Peyer's patch (tissue), 4 donors: ENCODE measurements around the gene PIEZO2. TPM values are rescaled to one million over a fixed set of nuclear protein-coding genes. Genes with fewer than 3 reads are reported as not detected.

ENCODE experiments used
- DNase-seq, 3 donors: peaks; one replicate each; pipeline ENCODE4 v3.0.0-alpha.2; 2017 to 2019
- H3K27ac ChIP-seq, 4 donors: fragments of 200-600 bp; sonication (generic); one replicate each; pipeline ENCODE4 v1.5.1; 2016 to 2019
- H3K27me3 ChIP-seq, 2 donors: fragments of 200-600 bp; sonication (generic); one replicate each; pipeline ENCODE4 v1.5.1; 2019
- H3K36me3 ChIP-seq, 3 donors: fragments of 200-600 bp; sonication (generic); one replicate each; pipeline ENCODE4 v1.5.1; 2016 to 2019
- H3K4me1 ChIP-seq, 4 donors: fragments of 200-600 bp; sonication (generic); one replicate each; pipeline ENCODE4 v1.5.1; 2016 to 2019
- H3K4me3 ChIP-seq, 4 donors: fragments of 200-600 bp; sonication (generic); 1 replicate in 3 of 4; 2 replicates in 1 of 4; pipeline ENCODE4 v1.5.1; 2016 to 2019; ENCODE audit warnings: mild to moderate bottlenecking in 1 of 4
- H3K9me3 ChIP-seq, 4 donors: fragments of 200-600 bp; sonication (generic); one replicate each; pipeline ENCODE4 v1.5.1; 2016 to 2019; ENCODE audit warnings: mild to moderate bottlenecking in 1 of 4
- CTCF ChIP-seq, 6 experiments: fragments of 450-650 bp in 4 of 6; fragments of 200-600 bp in 2 of 6; sonication (generic) in 1 of 6; IDR thresholded peaks; one replicate each; pipeline ENCODE4 v1.5.1; 2017 to 2019; ENCODE audit warnings: antibody characterized with exemption in 6 of 6, mild to moderate bottlenecking in 3 of 6, moderate library complexity in 1 of 6
- POLR2A ChIP-seq, 2 donors: fragments of 450-650 bp; IDR thresholded peaks; one replicate each; pipeline ENCODE4 v1.5.1; 2017; ENCODE audit warnings: antibody characterized with exemption in 2 of 2, mild to moderate bottlenecking in 2 of 2, moderate library complexity in 2 of 2
- total RNA-seq, 4 donors: library from RNA; depleted of rRNA; stranded (reverse); fragments of >200 nt; gene quantifications; one replicate each; pipeline ENCODE4 v1.1.0, GENCODE V29; 2016

PIEZO2 gene
- total RNA-seq, 4 donors from 2014 or later = 0.85 to 5.8 (median 4.5) TPM

GRCh38 chr18:11009869-11010268 lies 139.5 kb downstream of the PIEZO2 start:
- no peak for DNase-seq
- TF ChIP-seq CTCF (IDR thresholded peaks at IDR 0.05) = no peak
- no peak for TF ChIP-seq POLR2A (IDR thresholded peaks at IDR 0.05)
- Histone ChIP-seq H3K4me3 (no peak overlapping the region), H3K36me3 (no peaks in the 10 kb centered on the region), H3K4me1 (no peaks in the 10 kb centered on the region), H3K9me3 (no peaks in the 10 kb centered on the region), H3K27me3 (no peaks in the 10 kb centered on the region), H3K27ac (no peak overlapping the region)

- H3K4me3 ChIP-seq = no peak overlapping the region
- TF ChIP-seq POLR2A (IDR thresholded peaks at IDR 0.05) (no peak), CTCF (IDR thresholded peaks at IDR 0.05) (no peak)
- no peak overlapping the region for H3K27ac ChIP-seq
- H3K27me3 ChIP-seq = no peaks in the 10 kb centered on the region
- no peaks in the 10 kb centered on the region for H3K9me3 ChIP-seq
- no peaks in the 10 kb centered on the region for H3K4me1 ChIP-seq
- no peak for DNase-seq
- H3K36me3 ChIP-seq = no peaks in the 10 kb centered on the region
Measured at GRCh38 chr18:11009147-11009546, 140.2 kb downstream of the PIEZO2 start.

GRCh38 chr18:11008505-11008904 lies 140.9 kb downstream of the PIEZO2 start:
- Histone ChIP-seq H3K27me3 (no peaks in the 10 kb centered on the region), H3K36me3 (no peaks in the 10 kb centered on the region), H3K9me3 (no peaks in the 10 kb centered on the region), H3K27ac (no peak overlapping the region), H3K4me1 (no peaks in the 10 kb centered on the region), H3K4me3 (no peak overlapping the region)
- TF ChIP-seq POLR2A (IDR thresholded peaks at IDR 0.05) (no peak), CTCF (IDR thresholded peaks at IDR 0.05) (no peak)
- DNase-seq = no peak

- Histone ChIP-seq H3K4me3 (no peak overlapping the region), H3K27me3 (no peaks in the 10 kb centered on the region), H3K9me3 (no peaks in the 10 kb centered on the region), H3K27ac (peak overlapping the region in 2 of 4 donors; percentile 43 to 58), H3K36me3 (no peaks in the 10 kb centered on the region), H3K4me1 (no peaks in the 10 kb centered on the region)
- DNase-seq = peak in 1 of 3 donors; percentile 58
- TF ChIP-seq CTCF (IDR thresholded peaks at IDR 0.05) (no peak), POLR2A (IDR thresholded peaks at IDR 0.05) (no peak)
Measured at GRCh38 chr18:11005528-11005927, 143.8 kb downstream of the PIEZO2 start.

- Histone ChIP-seq H3K4me1 (no peaks in the 10 kb centered on the region), H3K27ac (peak overlapping the region in 2 of 4 donors; percentile 43 to 58), H3K9me3 (no peaks in the 10 kb centered on the region), H3K36me3 (no peaks in the 10 kb centered on the region), H3K27me3 (no peaks in the 10 kb centered on the region), H3K4me3 (no peak overlapping the region)
- DNase-seq = no peak
- TF ChIP-seq CTCF (IDR thresholded peaks at IDR 0.05) (no peak), POLR2A (IDR thresholded peaks at IDR 0.05) (no peak)
Measured at GRCh38 chr18:11004951-11005350, 144.4 kb downstream of the PIEZO2 start.

GRCh38 chr18:11004294-11004693 lies 145.1 kb downstream of the PIEZO2 start:
- DNase-seq = no peak
- H3K9me3 ChIP-seq = no peaks in the 10 kb centered on the region
- no peaks in the 10 kb centered on the region for H3K36me3 ChIP-seq
- no peak for TF ChIP-seq POLR2A (IDR thresholded peaks at IDR 0.05)
- no peaks in the 10 kb centered on the region for H3K27me3 ChIP-seq
- no peaks in the 10 kb centered on the region for H3K4me1 ChIP-seq
- H3K27ac ChIP-seq = no peak overlapping the region
- H3K4me3 ChIP-seq = no peak overlapping the region
